ENCODE data around the gene OLIG3. TPM values are rescaled to one million over a fixed set of nuclear protein-coding genes. Genes with fewer than 3 reads are reported as not detected.

OLIG3 gene
- not detected in 5 replicates for total RNA-seq (2022; extraction: Qiagen RNA extraction)

DNA sequence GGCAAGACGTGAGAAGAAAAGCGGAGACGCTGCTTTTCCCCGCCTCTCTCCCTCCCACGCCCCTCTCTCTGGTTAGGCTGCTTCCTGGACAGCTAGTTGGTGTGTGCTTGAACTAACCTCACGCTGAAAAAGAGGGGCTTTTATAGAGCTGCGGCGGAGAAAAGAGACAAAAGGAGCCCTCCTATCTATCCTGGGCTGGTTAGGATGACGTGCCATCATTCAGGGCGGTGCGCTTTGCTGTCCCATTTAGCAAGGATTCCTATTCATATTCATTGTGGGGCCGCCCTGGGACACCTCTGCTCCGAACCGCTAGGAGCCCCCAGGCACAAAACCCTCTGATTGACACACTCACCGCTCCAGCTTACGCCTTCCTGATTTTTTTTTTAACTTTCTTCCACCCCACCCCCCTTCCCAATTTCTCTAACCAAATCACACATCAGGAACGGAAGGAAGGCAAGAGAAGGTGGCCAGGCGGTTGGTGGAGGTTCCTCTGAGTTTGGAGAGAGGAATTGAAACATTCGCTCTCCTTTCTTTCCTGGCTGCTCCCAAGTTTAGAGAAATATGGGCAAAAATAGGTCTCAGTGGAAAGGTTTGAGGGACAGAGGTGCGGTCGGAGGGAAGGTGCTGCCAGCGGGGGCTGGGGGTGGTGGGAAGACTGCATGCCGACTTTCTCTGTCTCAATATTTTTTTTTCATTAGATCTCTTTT, at the start of gene OLIG3:
OLIG3 (minus strand) TSS at position 114 of the 707 bp plus-strand sequence. CDS start 224 bp downstream, outside the sequence.

All from A549 treated with Hydrocortisone at 1 μM for 4 hours (cell line).